Stomach (tissue), 9 donors: ENCODE data around the gene LIPH. TPM values are rescaled to one million over a fixed set of nuclear protein-coding genes. Genes with fewer than 3 reads are reported as not detected.

Source experiments
- DNase-seq, 2 donors: peaks; one replicate each; pipeline versions ENCODE4 v3.0.0 to v3.0.0-alpha.2; 2013 to 2019
- H3K27ac ChIP-seq, 5 donors: fragments of 200-600 bp in 4 of 5; sonication (generic) in 4 of 5; one replicate each; pipeline ENCODE4 v1.5.1; 2013 to 2019; ENCODE audit warnings: mild to moderate bottlenecking in 1 of 5, moderate library complexity in 1 of 5
- H3K27me3 ChIP-seq, 3 donors: fragments of 200-600 bp; sonication (generic); one replicate each; pipeline ENCODE4 v1.5.1; 2017 to 2019; ENCODE audit warnings: mixed run types in 1 of 3
- H3K36me3 ChIP-seq, 4 donors: fragments of 200-600 bp; sonication (generic); 1 replicate in 3 of 4; 2 replicates in 1 of 4; pipeline ENCODE4 v1.5.1; 2016 to 2019
- H3K4me1 ChIP-seq, 4 donors: fragments of 200-600 bp; sonication (generic); one replicate each; pipeline ENCODE4 v1.5.1; 2016 to 2019
- H3K4me3 ChIP-seq, 4 donors: fragments of 200-600 bp; sonication (generic) in 3 of 4; one replicate each; pipeline ENCODE4 v1.5.1; 2016 to 2019; ENCODE audit warnings: mild to moderate bottlenecking in 1 of 4
- H3K9me3 ChIP-seq, 4 donors: fragments of 200-600 bp; sonication (generic); one replicate each; pipeline ENCODE4 v1.5.1; 2016 to 2019
- CTCF ChIP-seq, 7 experiments: fragments of 450-650 bp in 4 of 7; fragments of 200-600 bp in 3 of 7; sonication (generic) in 3 of 7; IDR thresholded peaks; one replicate each; pipeline ENCODE4 v1.5.1; 2016 to 2019; ENCODE audit warnings: antibody characterized with exemption in 7 of 7, control low read depth in 2 of 7, mild to moderate bottlenecking in 1 of 7
- EP300 ChIP-seq: sonication (generic); formaldehyde crosslinking; IDR thresholded peaks from one replicate; pipeline ENCODE4 v1.6.1; 2017; ENCODE audit warnings: antibody characterized with exemption
- POLR2A ChIP-seq, 4 donors: fragments of 450-650 bp; IDR thresholded peaks; one replicate each; pipeline ENCODE4 v1.6.1; 2016; ENCODE audit warnings: antibody characterized with exemption in 4 of 4, control low read depth in 2 of 4, mild to moderate bottlenecking in 1 of 4, moderate library complexity in 1 of 4
- POLR2AphosphoS5 ChIP-seq, 3 donors: sonication (generic); formaldehyde crosslinking; IDR thresholded peaks; one replicate each; pipeline ENCODE4 v1.6.1; 2016; ENCODE audit warnings: antibody characterized with exemption in 3 of 3
- WGBS, 5 donors: extraction: QIAGEN DNeasy Blood & Tissue Kit in 3 of 5; methylation state at CpG; one replicate each; pipeline versions ENCODE4 v1.1.5 to v1.1.7; 2013 to 2018; 5-methylcytosine and 5-hydroxymethylcytosine counted together
- intact Hi-C: fragments of 100-400 bp; cut with DNase I; formaldehyde crosslinking; loops from one replicate; pipeline ENCODE4 v1.15.1; 2023; ENCODE audit warnings: low total_unique reads
- polyA plus RNA-seq, 3 donors: library from polyadenylated mRNA; stranded (reverse); fragments of 200-250 nt; gene quantifications; one replicate each; pipeline ENCODE4 v1.2.3, GENCODE V29; 2013
- total RNA-seq, 5 donors: library from RNA; depleted of rRNA; stranded (reverse); fragments of >200 nt; gene quantifications; one replicate each; pipeline versions ENCODE4 v1.1.0 to v1.2.3, GENCODE V29; 2014 to 2016
- donor health status: healthy with polysubstance abuse.
- donor health status: Bipolar disorder and iron deficiency.
- donor health status: healthy.

The LIPH gene
- total and polyA plus RNA-seq, 8 donors: 4.3 to 257 (median 16.7) TPM

DNA sequence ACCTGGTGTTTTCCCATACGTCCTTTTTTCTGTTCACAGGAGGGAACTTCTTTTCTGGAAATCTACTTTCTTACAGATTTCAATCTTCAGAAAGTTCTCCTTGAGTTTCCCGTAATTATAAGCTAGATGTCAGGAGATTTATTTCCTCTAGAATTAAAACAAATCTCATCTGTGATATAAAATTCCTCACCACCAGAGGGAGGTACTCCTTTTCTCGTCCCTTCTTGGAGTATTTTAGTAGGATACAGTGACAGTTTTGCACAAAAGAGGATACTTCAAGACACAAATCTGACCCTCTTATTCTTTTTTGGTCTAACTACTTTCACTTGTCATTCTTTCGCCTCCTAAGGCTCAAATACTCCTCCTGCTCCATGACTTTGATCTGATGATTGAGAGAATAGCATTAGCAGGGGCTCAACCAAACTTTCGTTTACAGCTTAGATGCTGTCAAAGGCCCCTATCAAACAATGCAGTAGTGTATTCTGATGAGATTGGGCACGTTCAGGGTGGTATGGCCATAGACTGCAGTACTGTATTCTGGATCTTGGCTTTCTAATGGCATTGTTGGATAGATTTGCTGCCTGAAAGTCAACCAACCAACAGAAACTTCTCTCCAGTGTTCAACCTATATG, 91.6 kb downstream of the LIPH start:
- DNase-seq: peak in 1 of 2 donors; percentile 18
- Histone ChIP-seq H3K36me3 (peaks cover 0 to 55% (median 44%) of the 10 kb centered on the region in 4 donors), H3K9me3 (no peaks in the 10 kb centered on the region), H3K27ac (no peak overlapping the region), H3K4me3 (no peak overlapping the region), H3K4me1 (no peaks in the 10 kb centered on the region), H3K27me3 (no peaks in the 10 kb centered on the region)
- intact Hi-C loops: no loop called here
- WGBS, 5 donors: 62 to 74% (median 70%) methylated on average over 6 of the region's 6 CpGs
- TF ChIP-seq EP300 (no peak), CTCF (IDR thresholded peaks at IDR 0.05) (peak in 2 of 7 experiments; percentile 11 to 36)

DNA sequence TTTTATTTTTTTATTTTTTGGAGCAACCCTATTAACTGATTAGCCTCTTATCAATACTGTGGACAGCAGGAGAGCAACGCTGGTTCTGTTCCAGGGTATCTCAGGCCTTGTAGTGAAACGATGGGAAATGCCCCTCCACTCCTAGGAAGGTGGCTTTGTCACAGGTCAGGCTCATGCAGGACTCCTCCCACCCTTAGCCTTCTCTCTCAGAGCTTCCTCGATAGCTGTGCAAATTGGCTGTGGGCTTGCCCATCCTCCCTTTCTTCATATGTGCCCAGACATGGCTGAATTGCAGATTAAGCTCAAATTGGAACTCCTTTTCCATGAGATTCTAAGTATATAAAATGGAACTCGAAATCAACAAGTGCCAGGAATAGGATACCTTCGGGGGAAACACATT, 92.1 kb downstream of the LIPH start:
- Histone ChIP-seq H3K27ac (no peak overlapping the region), H3K9me3 (no peaks in the 10 kb centered on the region), H3K4me1 (no peaks in the 10 kb centered on the region), H3K27me3 (no peaks in the 10 kb centered on the region), H3K4me3 (no peak overlapping the region), H3K36me3 (peaks cover 0 to 50% (median 39%) of the 10 kb centered on the region in 4 donors)
- 70 to 79% (median 75%) methylated on average over 5 of the region's 5 CpGs for WGBS, 5 donors
- intact Hi-C loops: no loop called here
- no peak for DNase-seq
- TF ChIP-seq EP300: no peak
- no peak for TF ChIP-seq POLR2A (IDR thresholded peaks at IDR 0.05)
- TF ChIP-seq POLR2AphosphoS5 (IDR thresholded peaks at IDR 0.05): no peak
- no peak for TF ChIP-seq CTCF (IDR thresholded peaks at IDR 0.05)

DNA sequence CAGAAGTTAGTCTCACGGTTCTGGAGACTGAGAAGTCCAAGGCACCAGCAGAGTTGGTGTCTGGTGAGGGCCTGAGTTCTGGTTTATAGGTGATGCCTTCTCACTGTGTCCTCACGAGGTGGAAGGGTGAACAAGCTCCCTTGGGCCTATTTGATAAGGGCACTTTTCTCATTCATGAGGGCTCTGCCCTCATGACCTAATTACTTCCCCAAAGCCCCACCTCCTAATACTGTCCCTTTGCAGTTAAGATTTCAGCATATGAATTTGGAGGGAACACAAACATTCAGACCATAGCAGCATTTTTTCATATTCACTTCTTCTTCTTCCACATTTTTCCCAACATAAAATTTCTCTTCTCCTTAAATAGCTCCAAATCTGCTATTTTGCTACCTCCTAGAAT, 95.0 kb downstream of the LIPH start:
- H3K27ac ChIP-seq: no peak overlapping the region
- DNase-seq: no peak
- no peaks in the 10 kb centered on the region for H3K4me1 ChIP-seq
- intact Hi-C loops: no loop called here
- WGBS, 5 donors: 70 to 91% (median 75%) methylated on average over 2 of the region's 2 CpGs
- TF ChIP-seq POLR2A (IDR thresholded peaks at IDR 0.05) (no peak), POLR2AphosphoS5 (IDR thresholded peaks at IDR 0.05) (no peak), EP300 (no peak), CTCF (IDR thresholded peaks at IDR 0.05) (no peak)
- H3K4me3 ChIP-seq: no peak overlapping the region
- no peaks in the 10 kb centered on the region for H3K27me3 ChIP-seq
- H3K9me3 ChIP-seq: no peaks in the 10 kb centered on the region
- H3K36me3 ChIP-seq: peaks cover 0 to 40% (median 23%) of the 10 kb centered on the region in 4 donors

Other genes with a start within 250 kb of the LIPH start
- gene MAP3K13, start 189.5 kb downstream of the LIPH start, total RNA-seq: 100 to 1,000 TPM in 1 of 5 donors, 10 to 100 TPM in 4; 11.7 to 315 (median 28.7) TPM
- gene MAP3K13, start 189.5 kb downstream of the LIPH start, polyA plus RNA-seq: 10 to 100 TPM; 22.8 to 43.5 (median 33.3) TPM
- gene TMEM41A, start 53.6 kb downstream of the LIPH start, total RNA-seq: 10 to 100 TPM in 4 of 5 donors, 1 to 10 TPM in 1; 5.8 to 54.3 (median 23.2) TPM
- gene TMEM41A, start 53.6 kb downstream of the LIPH start, polyA plus RNA-seq: 1 to 10 TPM; 5.7 to 8.9 (median 6.7) TPM
- gene SENP2, start 33.7 kb upstream of the LIPH start, total RNA-seq: 100 to 1,000 TPM in 1 of 5 donors, 10 to 100 TPM in 3, 1 to 10 TPM in 1; 2.3 to 146 (median 17.1) TPM
- 10 to 100 TPM in 1 of 3 donors, 1 to 10 TPM in 2; 5.2 to 16.0 (median 8.7) TPM for gene SENP2, start 33.7 kb upstream of the LIPH start, polyA plus RNA-seq